GM12878 (cell line): ENCODE measurements around the gene PGF. TPM values are rescaled to one million over a fixed set of nuclear protein-coding genes. Genes with fewer than 3 reads are reported as not detected.

Experiments
- ATAC-seq: fragments of 200-7000 bp; cut with Tn5 transposase; 3 replicates; pipeline ENCODE4 v1.9.1; 2020; ENCODE audit warnings: mild to moderate bottlenecking, moderate library complexity
- BruUV-seq: library from RNA; stranded (reverse); fragments of 400-500 nt; replicated peaks from 2 replicates; lab custom pipeline; 2021; lab: Mats Ljungman, UMichigan
- CTCF ChIA-PET: fragments of 300-600 bp; sonication (Branson Sonifier 250); formaldehyde crosslinking; extraction: SDS; loops from one replicate; lab custom pipeline; 2021; ENCODE audit warnings: inconsistent platforms; lab: Yijun Ruan, JAX
- POLR2A ChIA-PET: fragments of 350-600 bp; formaldehyde crosslinking; extraction: SDS; loops from one replicate; lab custom pipeline; 2021; ENCODE audit warnings: inconsistent platforms; lab: Charles Lee
- RAD21 ChIA-PET: fragments of 300-600 bp; sonication (Branson Sonifier 250); formaldehyde crosslinking; loops from one replicate; lab custom pipeline; 2023; ENCODE audit warnings: antibody characterized with exemption; ENCODE audit not compliant: unreplicated experiment; lab: Charles Lee
- SMC1A ChIA-PET: fragments of 300-600 bp; sonication (Branson Sonifier 250); formaldehyde crosslinking; loops from one replicate; lab custom pipeline; 2023; ENCODE audit not compliant: unreplicated experiment, uncharacterized antibody; lab: Charles Lee
- DNase-seq: peaks from one replicate; pipeline ENCODE4 v3.0.0-alpha.2; 2011; ENCODE audit warnings: low read depth, low spot score
- FAIRE-seq: peaks from 3 replicates; lab custom pipeline; 2011; peaks lifted over from hg19 to GRCh38; lab: Jason Lieb, UNC
- H2AFZ ChIP-seq: 2 replicates; pipeline ENCODE4 v1.6.0; 2011; ENCODE audit warnings: low read depth, low read length, control low read depth; ENCODE audit not compliant: control insufficient read depth
- H3K27ac ChIP-seq: 2 replicates; pipeline ENCODE4 v1.5.1; 2011; ENCODE audit warnings: control low read depth; ENCODE audit not compliant: control insufficient read depth, insufficient read depth
- H3K27me3 ChIP-seq, 2 experiments: replicated peaks in 1 of 2; 2 replicates each; pipeline versions ENCODE4 v1.6.0 to v1.6.1; 2011; ENCODE audit warnings: low read length in 1 of 2; ENCODE audit not compliant: control insufficient read depth in 2 of 2, insufficient read depth in 2 of 2
- H3K36me3 ChIP-seq, 2 experiments: 2 replicates each; pipeline ENCODE4 v1.5.1; 2011; ENCODE audit warnings: low read length in 1 of 2; ENCODE audit not compliant: control insufficient read depth in 2 of 2, insufficient read depth in 2 of 2
- H3K4me1 ChIP-seq: 2 replicates; pipeline ENCODE4 v1.6.1; 2011; ENCODE audit warnings: mild to moderate bottlenecking, low read length, moderate library complexity, mixed read lengths; ENCODE audit not compliant: control insufficient read depth, insufficient read depth
- H3K4me2 ChIP-seq: 2 replicates; pipeline ENCODE4 v1.6.0; 2011; ENCODE audit warnings: control low read depth; ENCODE audit not compliant: control insufficient read depth, insufficient read depth
- H3K4me3 ChIP-seq: fragments of 200-600 bp; sonication (generic); 2 replicates; pipeline ENCODE4 v1.5.1; 2016
- H3K79me2 ChIP-seq: 2 replicates; pipeline ENCODE4 v1.6.0; 2011; ENCODE audit warnings: low read length; ENCODE audit not compliant: control insufficient read depth, insufficient read depth
- H3K9ac ChIP-seq: 2 replicates; pipeline ENCODE4 v1.8.0; 2011; ENCODE audit warnings: low read length, control low read depth, mixed read lengths; ENCODE audit not compliant: control insufficient read depth, insufficient read depth
- H3K9me3 ChIP-seq: replicated peaks from 3 replicates; pipeline ENCODE4 v1.5.1; 2011; ENCODE audit warnings: mild to moderate bottlenecking, low read length; ENCODE audit not compliant: control insufficient read depth, insufficient read depth
- H4K20me1 ChIP-seq: 2 replicates; pipeline ENCODE4 v1.6.0; 2011; ENCODE audit not compliant: control insufficient read depth, insufficient read depth
- CTCF ChIP-seq, 3 experiments: IDR thresholded peaks in 2 of 3; conservative IDR thresholded peaks in 1 of 3; 2 replicates each; pipeline ENCODE4 v1.5.1; 2011; ENCODE audit warnings: low read depth in 3 of 3, low read length in 3 of 3, mild to moderate bottlenecking in 3 of 3, control low read depth in 2 of 3, moderate library complexity in 2 of 3, inconsistent platforms in 1 of 3, mixed read lengths in 1 of 3; ENCODE audit not compliant: control insufficient read depth in 2 of 3, insufficient read depth in 1 of 3; ENCODE audit errors: extremely low read depth in 1 of 3
- IKZF1 ChIP-seq: fragments of 450-650 bp; conservative IDR thresholded peaks from 2 replicates; pipeline ENCODE4 v1.6.1; 2017; ENCODE audit warnings: antibody characterized with exemption, mild to moderate bottlenecking
- IRF4 ChIP-seq: IDR thresholded peaks from 2 replicates; pipeline ENCODE4 v1.6.1; 2011; ENCODE audit warnings: low read depth, low read length
- RB1 ChIP-seq: fragments of 450-650 bp; formaldehyde crosslinking; IDR thresholded peaks from 2 replicates; pipeline ENCODE4 v1.6.1; 2017; ENCODE audit warnings: mild to moderate bottlenecking, borderline replicate concordance
- WGBS: methylation state at CpG from one replicate; pipeline ENCODE4 v1.1.6; 2016; ENCODE audit warnings: low lambda C conversion rate; ENCODE audit not compliant: insufficient replicate concordance, insufficient coverage; ENCODE audit errors: missing lambda C conversion rate; 5-methylcytosine and 5-hydroxymethylcytosine counted together
- in situ Hi-C: fragments of 300-500 bp; cut with MboI; formaldehyde crosslinking; loops from 9 replicates; pipeline ENCODE4 v1.14.3; 2018; ENCODE audit warnings: mixed read lengths
- intact Hi-C: fragments of 100-400 bp; cut with micrococcal nuclease; formaldehyde crosslinking; loops from one replicate; pipeline ENCODE4 v1.14.2; 2022; ENCODE audit not compliant: unreplicated experiment
- polyA plus RNA-seq, 11 experiments: library from polyadenylated mRNA; depleted of rRNA in 4 of 11; unstranded in 6 of 11; stranded (reverse) in 5 of 11; fragments of >200 nt; fragmentation: Nextera tagmentation in 4 of 11; fragmentation: Illumina TruSeq in 1 of 11; extraction: Ambion mirVana in 4 of 11; extraction: Trizol in 1 of 11; gene quantifications; 1 replicate in 1 of 11; 2 replicates in 10 of 11; pipeline versions ENCODE4 v1.2.1 to v1.2.3, GENCODE V29; 2011 to 2016; ENCODE audit warnings: inconsistent platforms in 2 of 11, missing spikeins in 2 of 11, low read depth in 1 of 11
- total RNA-seq, 4 experiments: library from RNA; depleted of rRNA in 3 of 4; stranded (reverse); fragments of >200 nt in 3 of 4; fragmentation: Illumina TruSeq in 1 of 4; extraction: Trizol in 1 of 4; gene quantifications; 2 replicates each; pipeline versions ENCODE4 v1.2.1 to v1.2.3, GENCODE V29; 2013 to 2021

PGF gene
- total and polyA plus RNA-seq, 10 of the 15 experiments (the other 5 are each of a cell fraction or from before 2014, with no cell fraction given): 0.11 to 5.5 (median 0.63) TPM

GRCh38 chr14:74981833-74982232 is 26.4 kb upstream of the PGF start:
- RAD21 ChIA-PET: no interaction called here
- Histone ChIP-seq H3K27me3 (no peaks in the 10 kb centered on the region), H3K79me2 (no peaks in the 10 kb centered on the region), H3K27ac (no peak overlapping the region), H3K9ac (no peak overlapping the region), H3K9me3 (no peaks in the 10 kb centered on the region), H3K4me3 (no peak overlapping the region), H3K36me3 (no peaks in the 10 kb centered on the region), H2AFZ (no peak overlapping the region), H3K4me2 (no peak overlapping the region), H3K4me1 (peaks cover 5% of the 10 kb centered on the region; the same call in 1 of the 2 replicates), H4K20me1 (no peaks in the 10 kb centered on the region)
- no TSS peak for BruUV-seq
- no peak for TF ChIP-seq CTCF (IDR thresholded peaks at IDR 0.05 in 2 of 3, conservative IDR thresholded peaks at IDR 0.05 in 1 of 3; ENCODE audit: control insufficient read depth in 2 of 3, extremely low read depth in 1 of 3, insufficient read depth in 1 of 3, low read depth in 3 of 3, low read length in 3 of 3)
- SMC1A ChIA-PET: interaction anchor here (0.6 kb wide), 1 partner anchor 106 kb away, joined by 3 read pairs; no protein-coding TSS in a partner anchor
- POLR2A ChIA-PET: no interaction called here
- FAIRE-seq (no peak), ATAC-seq (no peak), DNase-seq (no peak)
- WGBS: 52% methylated on average over 5 of the region's 5 CpGs
- in situ Hi-C loops: no loop called here
- intact Hi-C loops: no loop called here
- CTCF ChIA-PET: interaction anchor here (0.6 to 1.1 kb wide), 2 partner anchors 40 to 657 kb away, joined by 3 to 4 read pairs; no protein-coding TSS in a partner anchor

- no peak overlapping the region for H3K4me3 ChIP-seq
- intact Hi-C loops (no loop called here), in situ Hi-C loops (no loop called here)
- no peak overlapping the region for H3K27ac ChIP-seq
- TF ChIP-seq RB1 (no peak), IRF4 (no peak), IKZF1 (no peak)
- no peaks in the 10 kb centered on the region for H3K27me3 ChIP-seq
- ChIA-PET SMC1A (interaction anchor here (0.6 kb wide), 1 partner anchor 107 kb away, joined by 3 read pairs; no protein-coding TSS in a partner anchor), CTCF (interaction anchor here (0.6 to 1.1 kb wide), 2 partner anchors 40 to 657 kb away, joined by 3 to 4 read pairs; no protein-coding TSS in a partner anchor), POLR2A (no interaction called here), RAD21 (no interaction called here)
- H3K9ac ChIP-seq: no peak overlapping the region
- no TSS peak for BruUV-seq
- no peaks in the 10 kb centered on the region for H3K79me2 ChIP-seq
- H4K20me1 ChIP-seq: no peaks in the 10 kb centered on the region
- 68% methylated on average over 9 of the region's 9 CpGs for WGBS
- no peak for ATAC-seq
- no peaks in the 10 kb centered on the region for H3K9me3 ChIP-seq
- H2AFZ ChIP-seq: no peak overlapping the region
- no peak for FAIRE-seq
- H3K36me3 ChIP-seq: no peaks in the 10 kb centered on the region
- peaks cover 5% of the 10 kb centered on the region; the same call in 1 of the 2 replicates for H3K4me1 ChIP-seq
- no peak overlapping the region for H3K4me2 ChIP-seq
- no peak for DNase-seq
Observed at GRCh38 chr14:74981462-74981782, 26.0 kb upstream of the PGF start.
